HepG2 (cell line): ENCODE measurements around the gene AMPD2. TPM values are rescaled to one million over a fixed set of nuclear protein-coding genes. Genes with fewer than 3 reads are reported as not detected.

ENCODE experiments used
- ATF1 ChIP-seq: IDR thresholded peaks from 2 replicates; pipeline ENCODE4 v1.6.1; 2016; ENCODE audit warnings: mild to moderate bottlenecking, control low read depth
- BATF2 ChIP-seq: sonication (generic); formaldehyde crosslinking; IDR thresholded peaks from 2 replicates; pipeline ENCODE4 v1.8.0; 2022; ENCODE audit warnings: mild to moderate bottlenecking, missing genetic modification reagents, moderate library complexity
- CHCHD3 ChIP-seq: sonication (generic); formaldehyde crosslinking; IDR thresholded peaks from 2 replicates; pipeline ENCODE4 v1.8.0; 2022; ENCODE audit warnings: mild to moderate bottlenecking, missing genetic modification reagents, moderate library complexity
- CHD4 ChIP-seq: fragments of 200-600 bp; sonication (generic); IDR thresholded peaks from 2 replicates; pipeline ENCODE4 v1.7.0; 2017; ENCODE audit warnings: mild to moderate bottlenecking, low read length, borderline replicate concordance
- CREB1 ChIP-seq, 2 experiments: fragments of 450-650 bp in 1 of 2; IDR thresholded peaks; 2 replicates each; pipeline ENCODE4 v1.6.1; 2016 to 2017; ENCODE audit warnings: control low read depth in 1 of 2, mild to moderate bottlenecking in 1 of 2, missing compliant biosample characterization in 1 of 2, missing genetic modification characterization in 1 of 2
- FOSL1 ChIP-seq: sonication (generic); formaldehyde crosslinking; IDR thresholded peaks from 2 replicates; pipeline ENCODE4 v1.9.0; 2021; ENCODE audit warnings: missing genetic modification reagents, borderline replicate concordance
- HNF4A ChIP-seq: sonication (generic); formaldehyde crosslinking; IDR thresholded peaks from 2 replicates; pipeline ENCODE4 v1.4.0; 2020; ENCODE audit warnings: missing genetic modification reagents
- KLF11 ChIP-seq: IDR thresholded peaks from 2 replicates; pipeline ENCODE4 v1.6.1; 2016; ENCODE audit warnings: missing compliant biosample characterization
- MBNL3 ChIP-seq: fragments of 250-450 bp; sonication (Bioruptor Pico); conservative IDR thresholded peaks from 2 replicates; pipeline ENCODE4 v1.8.0; 2022; ENCODE audit warnings: mild to moderate bottlenecking, inconsistent platforms
- NBN ChIP-seq: fragments of 450-650 bp; conservative IDR thresholded peaks from 2 replicates; pipeline ENCODE4 v1.6.1; 2017
- NR0B2 ChIP-seq: sonication (generic); formaldehyde crosslinking; IDR thresholded peaks from 2 replicates; pipeline ENCODE4 v1.4.0; 2020; ENCODE audit warnings: mild to moderate bottlenecking, missing genetic modification reagents
- NR2F2 ChIP-seq: IDR thresholded peaks from 2 replicates; pipeline ENCODE4 v1.6.1; 2012; ENCODE audit warnings: low read depth, inconsistent platforms, borderline replicate concordance
- NRL ChIP-seq: sonication (generic); formaldehyde crosslinking; IDR thresholded peaks from 2 replicates; pipeline ENCODE4 v1.5.0; 2020; ENCODE audit warnings: missing genetic modification reagents, mild to moderate bottlenecking, moderate library complexity, borderline replicate concordance
- POLR2AphosphoS2 ChIP-seq: IDR thresholded peaks from 2 replicates; pipeline ENCODE4 v1.6.1; 2011; ENCODE audit warnings: low read depth, low read length, improper control_type of control experiment
- RERE ChIP-seq: IDR thresholded peaks from 2 replicates; pipeline ENCODE4 v1.6.1; 2016; ENCODE audit warnings: low read depth, missing genetic modification reagents, missing compliant biosample characterization
- RNF2 ChIP-seq: fragments of 450-650 bp; conservative IDR thresholded peaks from 2 replicates; pipeline ENCODE4 v1.6.1; 2016; ENCODE audit warnings: low read depth
- SALL1 ChIP-seq: sonication (generic); formaldehyde crosslinking; IDR thresholded peaks from 2 replicates; pipeline ENCODE4 v1.8.0; 2022; ENCODE audit warnings: mild to moderate bottlenecking, missing genetic modification reagents
- TCF7 ChIP-seq: sonication (generic); IDR thresholded peaks from 2 replicates; pipeline ENCODE4 v1.6.1; 2016; ENCODE audit warnings: antibody characterized with exemption, low read depth
- ZBTB38 ChIP-seq: sonication (generic); formaldehyde crosslinking; IDR thresholded peaks from 2 replicates; pipeline ENCODE4 v1.5.1; 2020; ENCODE audit warnings: mild to moderate bottlenecking, missing genetic modification reagents
- ZNF20 ChIP-seq: sonication (generic); formaldehyde crosslinking; IDR thresholded peaks from 2 replicates; pipeline ENCODE4 v1.4.0; 2020; ENCODE audit warnings: mild to moderate bottlenecking, moderate library complexity, missing genetic modification reagents
- ZNF263 ChIP-seq: sonication (generic); formaldehyde crosslinking; IDR thresholded peaks from 2 replicates; pipeline ENCODE4 v1.4.0; 2020; ENCODE audit warnings: missing genetic modification reagents
- ZNF446 ChIP-seq: sonication (generic); formaldehyde crosslinking; IDR thresholded peaks from 2 replicates; pipeline ENCODE4 v1.5.0; 2020; ENCODE audit warnings: mild to moderate bottlenecking, missing genetic modification reagents
- ZNF496 ChIP-seq: sonication (generic); formaldehyde crosslinking; IDR thresholded peaks from 2 replicates; pipeline ENCODE4 v1.8.1; 2023; ENCODE audit warnings: mild to moderate bottlenecking, moderate library complexity, missing genetic modification reagents; ENCODE audit not compliant: insufficient replicate concordance
- ZNF546 ChIP-seq: sonication (generic); formaldehyde crosslinking; conservative IDR thresholded peaks from 2 replicates; pipeline ENCODE4 v1.8.1; 2023; ENCODE audit warnings: mild to moderate bottlenecking, missing genetic modification reagents
- ZNF550 ChIP-seq: sonication (generic); formaldehyde crosslinking; IDR thresholded peaks from 2 replicates; pipeline ENCODE4 v1.4.0; 2020; ENCODE audit warnings: mild to moderate bottlenecking, missing genetic modification reagents, borderline replicate concordance
- ZNF709 ChIP-seq: sonication (generic); formaldehyde crosslinking; IDR thresholded peaks from 2 replicates; pipeline ENCODE4 v1.5.0; 2020; ENCODE audit warnings: mild to moderate bottlenecking, missing genetic modification reagents
- ZNF746 ChIP-seq: sonication (generic); formaldehyde crosslinking; IDR thresholded peaks from 2 replicates; pipeline ENCODE4 v1.8.0; 2022; ENCODE audit warnings: mild to moderate bottlenecking, missing genetic modification reagents
- ZNF792 ChIP-seq: IDR thresholded peaks from 2 replicates; pipeline ENCODE4 v1.6.1; 2016
- ZNF839 ChIP-seq: sonication (generic); formaldehyde crosslinking; IDR thresholded peaks from 2 replicates; pipeline ENCODE4 v1.4.0; 2020; ENCODE audit warnings: missing genetic modification reagents, mild to moderate bottlenecking, borderline replicate concordance
- polyA plus RNA-seq, 8 experiments: library from polyadenylated mRNA; depleted of rRNA in 3 of 8; stranded (reverse) in 7 of 8; unstranded in 1 of 8; fragments of >200 nt; fragmentation: Illumina TruSeq in 4 of 8; extraction: Trizol in 4 of 8; gene quantifications; 2 replicates each; pipeline versions ENCODE4 v1.2.1 to v1.2.3, GENCODE V29; 2011 to 2016; ENCODE audit warnings: low read depth in 4 of 8, missing spikeins in 1 of 8, mixed read lengths in 1 of 8; ENCODE audit not compliant: insufficient read depth in 1 of 8
- total RNA-seq, 5 experiments: library from RNA; depleted of rRNA; stranded (reverse); fragments of >200 nt; fragmentation: Illumina TruSeq; extraction: Trizol; gene quantifications; 2 replicates each; pipeline ENCODE4 v1.2.3, GENCODE V29; 2016; ENCODE audit warnings: low read depth in 1 of 5

Gene AMPD2
- total and polyA plus RNA-seq, 2 of the 13 experiments (the other 11 are each of a cell fraction or from before 2014, with no cell fraction given) = 62.3 to 82.0 TPM

DNA sequence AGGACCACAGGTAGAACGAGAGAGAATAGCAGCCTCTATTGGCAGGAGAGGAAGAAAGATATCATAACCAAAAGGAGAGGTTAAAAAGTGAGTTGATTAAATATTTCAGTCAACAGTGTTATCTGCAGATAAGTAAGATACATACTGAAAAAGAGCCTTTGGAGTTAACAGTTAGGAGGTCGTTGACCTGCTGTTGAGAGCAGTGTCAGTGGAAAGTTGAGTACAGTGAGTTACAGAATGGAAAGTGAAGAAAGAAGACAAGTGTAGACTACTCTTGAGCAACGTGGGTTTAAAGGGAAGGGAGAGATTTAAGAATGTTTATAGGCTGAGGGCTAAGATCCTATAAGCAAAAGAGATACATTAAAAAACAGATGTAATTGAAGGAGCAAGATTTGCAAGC, 30.5 kb upstream of the AMPD2 start (continued):
- 0 out of 2 replicates have a peak, but pooled peaks have one; percentile 25 for TF ChIP-seq RERE (CRISPR knock-in tag)
- no peak for TF ChIP-seq ZNF20 (CRISPR knock-in tag)
- TF ChIP-seq CREB1 (IDR thresholded peaks at IDR 0.05) = no peak
- TF ChIP-seq CREB1 (CRISPR knock-in tag; IDR thresholded peaks at IDR 0.05) = no peak
- no peak for TF ChIP-seq RNF2
- TF ChIP-seq ZBTB38 = no peak
- 0 out of 2 replicates have a peak, but pooled peaks have one; percentile 27 for TF ChIP-seq NR2F2
- no peak for TF ChIP-seq ZNF746 (CRISPR knock-in tag)
- no peak for TF ChIP-seq ZNF496 (CRISPR knock-in tag)
- no peak for TF ChIP-seq KLF11 (CRISPR knock-in tag)
- no peak for TF ChIP-seq ZNF709 (CRISPR knock-in tag)
- no peak for TF ChIP-seq NBN
- no peak for TF ChIP-seq BATF2 (CRISPR knock-in tag)
- TF ChIP-seq ZNF263 (CRISPR knock-in tag) = no peak
- no peak for TF ChIP-seq ZNF546 (CRISPR knock-in tag)
- no peak for TF ChIP-seq NR0B2 (CRISPR knock-in tag)
- peak; percentile 37 for TF ChIP-seq HNF4A (CRISPR knock-in tag)
- no peak for TF ChIP-seq TCF7
- no peak for TF ChIP-seq CHD4
- TF ChIP-seq POLR2AphosphoS2 = no peak
- TF ChIP-seq CHCHD3 (CRISPR knock-in tag) = no peak
- no peak for TF ChIP-seq ZNF839 (CRISPR knock-in tag)
- no peak for TF ChIP-seq NRL (CRISPR knock-in tag)
- peak; percentile 16; the same call in 1 of the 2 replicates for TF ChIP-seq SALL1 (CRISPR knock-in tag)
- no peak for TF ChIP-seq MBNL3 (CRISPR knock-in tag)
- TF ChIP-seq ZNF550 (CRISPR knock-in tag) = no peak
- no peak for TF ChIP-seq ZNF792 (CRISPR knock-in tag)
- no peak for TF ChIP-seq FOSL1 (CRISPR knock-in tag)
- TF ChIP-seq ZNF446 (CRISPR knock-in tag) = no peak
- no peak for TF ChIP-seq ATF1 (CRISPR knock-in tag)
